MM.1S (cell line): Measurements from ENCODE around the gene IL11.
"Not testable (repeated sequence)": the region's sequence is repeated elsewhere in the genome, so short reads cannot be mapped to it uniquely, and the experiment has no call there.

Experiments
- DNase-seq: peaks from one replicate; pipeline ENCODE4 v3.0.0-alpha.2; 2015
- H2AFZ ChIP-seq: fragments of 300-600 bp; sonication (generic); 2 replicates; pipeline ENCODE4 v1.6.0; 2016; ENCODE audit warnings: antibody characterized with exemption, low read length
- H3F3A ChIP-seq: fragments of 300-600 bp; sonication (generic); 2 replicates; pipeline ENCODE4 v1.6.1; 2016; ENCODE audit warnings: mild to moderate bottlenecking, antibody characterized with exemption, low read length, moderate library complexity, mixed read lengths; ENCODE audit not compliant: insufficient read depth
- H3K27ac ChIP-seq: fragments of 300-600 bp; sonication (generic); 2 replicates; pipeline ENCODE4 v1.5.1; 2016; ENCODE audit warnings: mild to moderate bottlenecking, low read length
- H3K27me3 ChIP-seq: fragments of 300-600 bp; sonication (generic); replicated peaks from 2 replicates; pipeline ENCODE4 v1.6.0; 2016; ENCODE audit warnings: low read length; ENCODE audit not compliant: insufficient read depth
- H3K36me3 ChIP-seq: fragments of 300-600 bp; sonication (generic); replicated peaks from 2 replicates; pipeline ENCODE4 v1.6.1; 2016; ENCODE audit warnings: mild to moderate bottlenecking, low read length, mixed read lengths; ENCODE audit not compliant: insufficient read depth
- H3K4me1 ChIP-seq: fragments of 300-600 bp; sonication (generic); 2 replicates; pipeline ENCODE4 v1.6.1; 2016; ENCODE audit warnings: low read length, mixed read lengths
- H3K4me2 ChIP-seq: fragments of 300-600 bp; sonication (generic); 2 replicates; pipeline ENCODE4 v1.6.0; 2016; ENCODE audit warnings: low read depth, low read length
- H3K4me3 ChIP-seq: fragments of 300-600 bp; sonication (generic); 2 replicates; pipeline ENCODE4 v1.5.1; 2016; ENCODE audit warnings: low read length, mixed read lengths
- H3K79me2 ChIP-seq: fragments of 300-600 bp; sonication (generic); 2 replicates; pipeline ENCODE4 v1.6.1; 2016; ENCODE audit warnings: mixed run types, low read length, mixed read lengths
- H3K9ac ChIP-seq: fragments of 300-600 bp; sonication (generic); 2 replicates; pipeline ENCODE4 v1.6.1; 2016; ENCODE audit warnings: low read length, mixed read lengths
- H3K9me2 ChIP-seq: fragments of 300-600 bp; sonication (generic); replicated peaks from 2 replicates; pipeline ENCODE4 v1.6.1; 2016; ENCODE audit warnings: mild to moderate bottlenecking, low read length, mixed read lengths; ENCODE audit not compliant: insufficient read depth
- H3K9me3 ChIP-seq: fragments of 300-600 bp; sonication (generic); replicated peaks from 2 replicates; pipeline ENCODE4 v1.6.1; 2016; ENCODE audit warnings: mild to moderate bottlenecking, low read length, mixed read lengths; ENCODE audit not compliant: insufficient read depth
- H4K20me1 ChIP-seq: fragments of 300-600 bp; sonication (generic); 2 replicates; pipeline ENCODE4 v1.6.1; 2016; ENCODE audit warnings: mild to moderate bottlenecking, low read length, moderate library complexity, mixed read lengths; ENCODE audit not compliant: insufficient read depth
- EZH2 ChIP-seq: fragments of 300-600 bp; sonication (generic); optimal IDR thresholded peaks from 2 replicates; pipeline ENCODE3; 2017; ENCODE audit warnings: low read depth, mild to moderate bottlenecking, antibody characterized with exemption, low read length, mixed read lengths
- EZH2phosphoT487 ChIP-seq: fragments of 300-600 bp; sonication (generic); IDR thresholded peaks from 2 replicates; pipeline ENCODE4 v1.6.1; 2018; ENCODE audit warnings: antibody characterized with exemption, low read length
- TF ChIP-seq, protein P1 (sequence below): fragments of 300-600 bp; sonication (generic); IDR thresholded peaks from 2 replicates; pipeline ENCODE4 v1.5.1; 2016; ENCODE audit warnings: antibody characterized with exemption, low read length, mixed read lengths

Gene IL11

DNA sequence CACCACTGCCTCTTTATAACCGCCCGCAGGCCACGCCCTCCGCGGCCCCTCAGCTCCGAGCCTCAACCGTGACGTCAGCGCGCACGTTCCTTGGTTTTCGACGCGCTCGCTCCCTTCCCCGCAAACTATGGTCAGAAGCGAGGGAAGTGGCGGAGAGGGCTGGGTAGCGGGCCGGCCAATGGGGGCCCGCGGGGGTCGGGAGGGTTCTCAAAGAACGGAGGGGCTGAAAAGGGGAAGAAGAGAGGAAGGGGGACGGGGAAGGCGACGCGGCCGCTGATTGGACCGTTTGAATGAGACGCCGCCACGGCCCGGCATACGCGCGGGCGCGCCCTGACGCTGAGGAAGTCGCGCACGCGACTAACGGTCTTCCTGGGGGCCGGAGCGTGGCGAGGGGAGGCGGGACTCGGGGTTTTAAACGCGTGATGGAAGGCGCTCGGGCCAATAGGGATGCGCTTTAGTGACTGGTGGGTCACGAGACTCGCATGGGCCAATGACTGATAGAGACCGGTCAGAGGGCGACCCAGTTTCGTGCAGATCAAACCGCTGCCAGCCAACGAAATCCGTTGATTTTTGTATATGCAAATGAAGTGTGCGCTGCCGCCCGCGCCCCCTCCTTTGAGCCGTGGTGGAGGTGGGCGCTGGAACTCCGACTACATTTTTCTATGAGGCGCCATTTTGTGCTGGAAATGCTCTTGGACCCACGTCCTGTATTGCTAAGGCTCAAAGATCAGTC lies 37.7 kb upstream of the IL11 start:
- DNase-seq = peak; percentile 99
- H3K79me2 ChIP-seq = peaks cover 39% of the 10 kb centered on the region
- H3K27me3 ChIP-seq = peaks cover 5% of the 10 kb centered on the region; the same call in 1 of the 2 replicates
- H3K4me3 ChIP-seq = peak overlapping the region; percentile 89
- H3K9me2 ChIP-seq = no peaks in the 10 kb centered on the region
- no peak for TF ChIP-seq EZH2phosphoT487
- TF ChIP-seq EZH2 = no peak
- TF ChIP-seq, protein P1, sequence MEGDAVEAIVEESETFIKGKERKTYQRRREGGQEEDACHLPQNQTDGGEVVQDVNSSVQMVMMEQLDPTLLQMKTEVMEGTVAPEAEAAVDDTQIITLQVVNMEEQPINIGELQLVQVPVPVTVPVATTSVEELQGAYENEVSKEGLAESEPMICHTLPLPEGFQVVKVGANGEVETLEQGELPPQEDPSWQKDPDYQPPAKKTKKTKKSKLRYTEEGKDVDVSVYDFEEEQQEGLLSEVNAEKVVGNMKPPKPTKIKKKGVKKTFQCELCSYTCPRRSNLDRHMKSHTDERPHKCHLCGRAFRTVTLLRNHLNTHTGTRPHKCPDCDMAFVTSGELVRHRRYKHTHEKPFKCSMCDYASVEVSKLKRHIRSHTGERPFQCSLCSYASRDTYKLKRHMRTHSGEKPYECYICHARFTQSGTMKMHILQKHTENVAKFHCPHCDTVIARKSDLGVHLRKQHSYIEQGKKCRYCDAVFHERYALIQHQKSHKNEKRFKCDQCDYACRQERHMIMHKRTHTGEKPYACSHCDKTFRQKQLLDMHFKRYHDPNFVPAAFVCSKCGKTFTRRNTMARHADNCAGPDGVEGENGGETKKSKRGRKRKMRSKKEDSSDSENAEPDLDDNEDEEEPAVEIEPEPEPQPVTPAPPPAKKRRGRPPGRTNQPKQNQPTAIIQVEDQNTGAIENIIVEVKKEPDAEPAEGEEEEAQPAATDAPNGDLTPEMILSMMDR = no peak
- H2AFZ ChIP-seq = peak overlapping the region; percentile 99
- H3K9me3 ChIP-seq = no peaks in the 10 kb centered on the region
- peaks cover 20% of the 10 kb centered on the region for H3K4me1 ChIP-seq
- peak overlapping the region; percentile 98 for H3K4me2 ChIP-seq
- H3K9ac ChIP-seq = peak overlapping the region; percentile 91
- peaks cover 13% of the 10 kb centered on the region for H3K36me3 ChIP-seq
- peaks cover 20% of the 10 kb centered on the region for H3F3A ChIP-seq
- H3K27ac ChIP-seq = peak overlapping the region; percentile 93
- H4K20me1 ChIP-seq = peaks cover 15% of the 10 kb centered on the region

DNA sequence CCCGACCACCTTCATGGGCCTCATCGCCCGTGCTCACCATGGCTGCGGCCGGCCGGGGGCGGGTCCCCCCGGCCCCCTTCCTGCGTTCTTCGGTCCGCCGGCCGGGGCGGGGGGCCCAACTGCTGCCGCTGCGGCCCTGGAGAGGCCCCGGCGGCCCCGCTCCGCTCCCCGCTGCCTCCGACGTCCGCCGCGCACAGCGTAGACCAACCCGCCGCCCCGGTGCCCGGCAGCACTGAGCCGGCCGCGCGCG lies 37.2 kb upstream of the IL11 start, which contains the start of gene UBE2S:
Gene UBE2S (minus strand): TSS at position 239 of the 250 bp plus-strand sequence. CDS start 199 bp downstream, at position 40.
- DNase-seq, H3K9me2 ChIP-seq, H3K27me3 ChIP-seq, H3K9me3 ChIP-seq: not testable (repeated sequence)
- Histone ChIP-seq H3F3A (peaks cover 21% of the 10 kb centered on the region), H3K9ac (peak within 1 kb of the TSS; percentile 91), H3K36me3 (peaks cover 17% of the 10 kb centered on the region), H3K79me2 (peaks cover 44% of the 10 kb centered on the region), H4K20me1 (peaks cover 20% of the 10 kb centered on the region), H3K4me1 (peaks cover 20% of the 10 kb centered on the region), H3K4me3 (peak within 1 kb of the TSS; percentile 89), H3K27ac (peak within 1 kb of the TSS; percentile 93), H2AFZ (peak within 1 kb of the TSS; percentile 99), H3K4me2 (peak within 1 kb of the TSS; percentile 98)

DNA sequence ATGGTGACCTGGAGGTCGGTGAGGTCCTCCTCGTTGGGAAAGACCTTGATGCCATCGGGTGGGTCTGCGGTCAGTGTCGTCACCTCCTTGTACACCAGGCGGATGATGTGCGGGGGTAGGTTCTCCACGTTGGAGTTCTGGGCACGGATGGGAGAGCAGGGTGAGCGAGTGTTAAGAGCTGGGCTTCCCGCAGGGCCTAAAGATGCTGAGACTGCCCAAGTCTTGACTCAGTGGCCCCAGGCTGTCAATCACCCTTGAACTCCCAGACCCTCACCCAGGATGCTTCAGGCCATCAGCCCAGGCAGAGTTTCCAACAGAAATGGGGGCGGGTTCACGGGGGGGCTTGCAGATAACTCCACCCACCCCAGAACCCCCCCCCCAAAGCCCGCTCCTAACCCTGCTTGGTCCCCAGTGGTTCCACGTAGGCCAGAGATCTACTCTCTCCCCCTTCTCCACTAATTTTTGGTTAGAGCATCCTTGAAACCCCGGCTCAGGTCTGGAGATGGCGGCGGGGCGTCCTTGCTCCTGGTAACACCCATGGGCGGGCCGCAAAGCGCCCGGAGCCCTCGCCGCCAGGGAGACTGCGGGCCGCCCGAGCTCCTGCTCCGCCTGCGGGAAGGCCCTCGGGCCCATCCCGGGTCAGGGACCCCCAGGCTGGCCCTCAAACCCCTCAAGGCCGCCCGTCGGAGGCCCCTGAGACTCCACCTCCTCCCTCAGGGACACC lies 36.7 kb upstream of the IL11 start:
- Histone ChIP-seq H3K4me2 (peak overlapping the region; percentile 98), H3K27me3 (peaks cover 5% of the 10 kb centered on the region; the same call in 1 of the 2 replicates), H3K79me2 (peaks cover 46% of the 10 kb centered on the region), H4K20me1 (peaks cover 20% of the 10 kb centered on the region), H3K36me3 (peaks cover 17% of the 10 kb centered on the region), H3K9ac (peak overlapping the region; percentile 91), H3K4me1 (peaks cover 20% of the 10 kb centered on the region), H3K9me2 (no peaks in the 10 kb centered on the region), H3K9me3 (no peaks in the 10 kb centered on the region), H3K27ac (peak overlapping the region; percentile 93; the same call in 1 of the 2 replicates), H3F3A (peaks cover 26% of the 10 kb centered on the region), H3K4me3 (peak overlapping the region; percentile 89), H2AFZ (no peak overlapping the region)
- peak; percentile 30 for DNase-seq
- TF ChIP-seq, protein P1 = no peak
- TF ChIP-seq EZH2 (no peak), EZH2phosphoT487 (no peak)
